ENCODE data around the gene FAM81A.
"Not testable (repeated sequence)": the region's sequence is repeated elsewhere in the genome, so short reads cannot be mapped to it uniquely, and the experiment has no call there.

The FAM81A gene

DNA sequence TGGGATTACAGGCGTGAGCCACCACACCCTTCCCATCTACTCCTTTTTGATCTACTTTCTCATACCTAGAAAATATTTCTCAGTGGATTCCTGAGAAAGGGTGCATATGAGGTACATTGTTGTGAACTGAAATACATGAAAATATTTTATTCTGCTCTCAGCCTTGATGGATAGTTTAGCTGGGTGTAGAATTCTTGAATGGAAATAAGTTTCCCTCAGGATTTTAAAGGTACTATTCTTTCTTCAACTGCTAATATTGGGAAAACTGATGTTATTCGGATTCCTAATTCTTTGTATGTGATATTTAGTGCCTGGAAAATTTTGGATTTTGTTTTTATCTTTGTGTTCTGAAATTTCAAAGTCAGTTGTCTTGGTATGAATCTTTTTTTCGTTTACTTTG lies 9.1 kb upstream of the FAM81A start:
- not testable (repeated sequence) for DNase-seq

DNA sequence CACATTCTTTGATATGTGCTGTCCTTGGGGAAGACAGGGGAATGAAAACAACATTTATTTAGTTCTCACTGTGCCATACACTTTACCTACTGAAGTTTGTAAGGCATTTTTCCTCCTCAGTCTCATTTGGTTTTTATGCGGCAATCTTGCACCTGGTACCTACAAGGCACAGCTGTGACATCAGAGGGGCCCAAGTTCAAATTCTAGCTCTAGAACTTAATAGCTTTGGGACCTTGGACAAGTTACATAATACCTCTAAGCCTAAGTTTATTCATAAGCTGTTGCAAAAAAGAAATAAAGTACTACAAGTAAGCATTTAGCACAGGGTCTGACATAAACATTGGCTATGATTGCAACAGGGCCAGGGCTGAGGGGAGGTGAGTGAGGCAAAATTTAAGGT lies 5.6 kb upstream of the FAM81A start:
- DNase-seq, result no peak

DNA sequence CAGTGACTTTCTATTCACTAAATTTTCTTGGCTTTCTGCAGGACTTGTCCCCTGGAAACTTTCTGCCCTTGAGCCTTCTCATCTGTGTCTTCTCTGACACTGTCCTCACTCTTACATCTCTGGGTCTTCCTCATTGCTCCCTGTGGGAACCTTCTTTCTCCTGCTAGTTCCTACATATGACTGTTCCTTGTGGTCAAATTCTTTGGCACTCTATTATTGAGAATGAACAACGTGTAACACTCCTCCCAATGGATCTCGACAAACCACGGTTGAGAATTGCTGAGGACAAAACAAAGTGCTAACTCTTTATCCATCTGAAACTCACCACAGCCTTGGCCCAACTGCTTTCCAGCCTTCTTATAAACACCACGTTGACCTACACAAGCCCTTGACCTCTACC lies 3.5 kb upstream of the FAM81A start:
- DNase-seq, result no peak

DNA sequence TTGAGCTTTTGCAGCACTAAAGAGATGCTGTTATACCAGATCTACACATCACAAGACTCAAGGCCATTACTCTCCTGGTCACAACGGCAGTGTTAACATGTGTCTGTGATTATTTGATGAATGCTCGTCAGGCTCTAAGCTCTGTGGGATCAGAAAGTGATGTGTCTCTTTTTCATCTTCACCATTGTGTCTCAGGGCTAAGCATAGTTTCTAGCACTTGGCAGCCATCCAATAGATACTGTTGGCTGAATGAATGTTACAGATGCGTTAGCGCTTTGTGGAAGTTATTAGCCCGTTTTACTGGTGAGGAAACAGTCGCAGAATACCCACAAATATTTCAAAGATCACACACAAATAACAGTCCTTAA lies 1.2 kb upstream of the FAM81A start:
- DNase-seq, result peak; percentile 24

DNA sequence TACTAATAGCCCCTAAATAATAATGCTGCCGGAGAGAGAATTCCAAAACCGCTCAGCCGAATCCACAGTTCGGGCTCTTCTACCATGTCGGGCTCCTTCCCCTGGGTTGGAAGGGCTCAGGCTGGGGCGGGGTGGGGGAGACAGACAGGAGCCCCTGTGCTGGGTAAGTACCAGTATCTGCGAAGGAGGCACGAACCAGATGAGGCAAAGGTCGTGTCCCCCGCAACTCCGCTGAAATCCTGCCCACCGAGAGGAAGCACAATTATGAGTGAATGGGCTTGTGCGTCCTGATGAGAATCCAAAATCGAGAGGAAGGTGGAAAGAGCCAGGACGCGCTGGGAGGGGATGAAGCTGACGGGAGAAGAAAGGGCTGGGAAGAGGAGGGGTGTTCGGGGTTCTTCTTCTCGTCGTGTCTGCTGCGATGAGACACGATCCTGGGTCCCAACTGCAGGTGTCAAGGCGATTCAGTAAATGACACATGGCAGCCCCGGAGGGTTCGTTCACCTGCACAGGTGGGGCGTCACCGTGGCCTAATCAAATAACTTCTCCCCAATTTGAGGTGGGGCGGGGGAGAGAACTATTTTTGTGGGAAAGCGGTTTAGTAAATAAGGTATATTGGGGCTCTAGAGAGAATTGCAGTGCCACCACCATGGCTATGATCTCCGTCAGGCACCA lies 707 bp upstream of the FAM81A start:
- DNase-seq, result no peak

DNA sequence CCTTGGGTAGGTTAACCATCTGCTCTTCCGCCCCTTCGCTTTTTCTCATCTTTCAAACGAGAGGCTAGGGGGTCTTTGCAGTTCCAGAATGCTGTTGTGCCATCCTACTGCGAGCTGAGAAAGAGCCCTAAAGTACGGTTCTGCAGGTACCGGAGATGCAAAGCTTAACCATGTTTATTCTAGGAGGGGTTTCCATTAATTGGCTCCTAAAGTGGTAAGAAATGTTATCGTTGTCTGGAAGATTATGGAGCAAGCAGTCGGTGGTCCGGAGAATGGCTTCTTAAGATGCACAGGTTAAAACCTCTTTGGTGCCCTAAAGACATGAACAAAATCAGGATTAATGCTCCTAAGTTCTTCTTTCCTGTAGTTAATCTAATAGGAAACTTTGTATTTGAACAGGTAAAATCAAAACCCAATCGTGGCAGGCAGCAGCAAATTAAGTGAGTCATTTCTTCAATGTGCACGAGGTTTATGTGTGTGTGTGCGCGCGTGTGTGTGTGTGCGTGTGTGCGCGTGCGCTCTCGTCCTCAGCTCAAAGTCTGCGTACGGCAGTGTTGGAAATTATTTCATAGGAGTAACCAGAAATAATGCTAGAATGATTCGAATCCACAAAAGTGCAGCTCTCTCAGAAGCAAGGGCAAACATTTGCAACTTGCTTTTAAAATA lies 772 bp downstream of the FAM81A start:
- no peak for DNase-seq

DNA sequence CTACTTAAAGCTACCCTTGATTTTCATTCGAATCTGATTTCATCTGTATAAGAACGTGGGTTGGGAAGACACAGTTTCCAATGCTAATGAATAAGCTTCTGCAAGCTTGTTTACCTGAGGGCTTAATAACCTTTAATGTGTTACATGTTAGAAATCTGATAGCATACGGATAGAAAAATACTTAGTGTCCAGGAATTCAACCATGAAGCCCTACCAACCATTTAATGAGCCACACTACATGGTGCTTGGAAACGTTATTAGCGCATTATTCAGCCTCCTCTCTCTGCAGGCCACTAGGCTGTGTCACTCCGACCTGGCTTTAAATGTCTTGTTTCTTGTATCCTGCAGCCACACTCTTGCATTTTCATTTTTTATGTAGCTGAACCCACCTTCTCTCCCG lies 1.6 kb downstream of the FAM81A start:
- no peak for DNase-seq

DNA sequence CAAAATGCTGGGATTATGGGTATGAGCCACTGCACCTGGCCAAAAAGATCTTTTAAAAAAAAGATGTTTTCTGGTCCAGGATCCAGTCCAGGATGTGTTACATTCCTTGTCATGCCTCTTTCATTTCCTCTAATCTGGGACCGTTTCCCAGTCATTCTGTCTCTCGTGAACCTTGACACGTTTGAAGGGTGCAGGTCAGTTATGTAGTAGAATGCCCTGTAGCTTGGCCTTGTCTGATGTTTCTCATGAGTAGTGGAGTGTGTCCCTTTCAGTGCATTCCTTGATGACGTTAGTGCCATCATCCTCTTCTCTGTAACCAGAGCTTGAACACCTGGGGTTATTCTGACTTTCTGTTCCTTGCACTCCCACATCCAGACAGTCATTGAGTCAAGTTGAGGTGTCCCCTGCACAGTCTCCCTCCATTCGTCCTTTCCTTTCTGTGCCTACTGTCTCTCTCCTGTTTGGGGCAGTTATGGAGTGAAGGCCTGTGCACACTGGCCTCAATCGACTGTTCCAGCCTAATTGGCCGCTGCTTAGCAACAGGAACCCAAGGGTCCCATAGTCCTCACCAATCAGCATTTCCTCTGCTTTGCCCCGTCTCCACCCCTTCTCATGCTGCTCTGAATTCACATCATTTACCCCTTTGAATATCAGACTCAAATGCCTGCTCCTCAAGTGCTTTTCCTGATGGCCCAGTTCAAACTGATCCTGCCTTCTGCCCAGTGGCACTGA lies 5.5 kb downstream of the FAM81A start:
- no peak for DNase-seq

DNA sequence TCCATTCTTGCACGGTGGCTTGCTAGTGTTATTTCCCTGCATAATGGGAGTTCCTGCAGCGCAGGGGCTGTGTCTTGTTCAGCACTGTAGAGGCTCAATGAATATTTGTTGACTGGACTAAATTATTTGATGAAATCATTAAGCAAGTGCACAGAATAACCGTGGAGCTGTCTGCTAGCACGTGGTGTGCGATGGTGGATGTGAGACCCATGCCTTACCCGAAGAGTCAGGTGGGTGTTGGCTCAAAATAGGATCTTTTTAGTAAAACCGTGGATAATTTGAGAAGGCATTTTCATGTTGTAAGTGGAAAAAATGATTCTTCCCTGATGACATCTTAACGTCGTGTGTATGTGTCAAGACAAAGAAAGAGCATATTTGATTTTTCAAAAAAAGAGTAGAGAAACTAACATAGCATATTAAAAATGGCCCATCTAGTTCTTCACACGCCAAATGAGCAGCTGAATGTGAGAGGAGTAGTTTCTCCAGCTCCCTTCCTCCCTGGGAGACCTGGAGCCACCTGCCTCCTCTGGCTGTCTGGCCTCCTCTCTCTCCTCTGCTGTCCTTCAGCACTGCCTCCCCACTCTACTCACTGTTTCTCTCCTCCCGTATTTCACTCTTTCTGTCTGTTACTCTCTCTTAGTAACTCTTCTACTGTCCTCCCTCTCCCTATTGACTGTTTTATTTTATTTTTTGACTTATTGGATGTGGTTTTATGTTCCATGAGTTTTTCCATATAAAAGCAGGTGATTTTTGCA lies 6.3 kb downstream of the FAM81A start:
- DNase-seq, result no peak

DNA sequence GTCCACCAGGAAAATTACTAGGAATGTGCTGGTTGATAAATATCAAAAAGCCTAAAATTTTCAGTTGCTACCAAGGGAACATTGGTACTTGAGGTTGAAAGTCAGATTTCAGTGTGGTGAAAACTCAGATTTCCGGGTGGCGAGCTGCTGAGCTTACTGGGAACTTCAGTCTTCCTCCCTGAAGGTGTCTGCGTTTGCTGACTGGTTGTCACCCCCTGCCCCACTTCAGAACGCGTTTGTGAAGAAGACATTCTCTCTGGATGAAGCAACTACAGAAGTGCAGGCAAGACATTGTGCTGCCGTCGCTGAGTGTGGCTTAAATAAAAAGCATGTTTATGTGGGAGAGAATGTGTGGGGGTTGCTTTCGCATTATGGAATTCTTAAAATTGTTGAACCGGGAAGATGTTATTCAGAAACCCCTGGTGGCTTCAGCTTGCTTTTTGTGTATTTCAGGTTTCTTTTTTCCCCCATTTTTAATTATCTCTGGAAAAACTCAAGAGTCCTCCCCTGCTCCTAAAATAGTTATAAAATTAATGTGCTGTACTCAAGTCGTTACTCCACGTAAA lies 7.1 kb downstream of the FAM81A start:
- no peak for DNase-seq

DNA sequence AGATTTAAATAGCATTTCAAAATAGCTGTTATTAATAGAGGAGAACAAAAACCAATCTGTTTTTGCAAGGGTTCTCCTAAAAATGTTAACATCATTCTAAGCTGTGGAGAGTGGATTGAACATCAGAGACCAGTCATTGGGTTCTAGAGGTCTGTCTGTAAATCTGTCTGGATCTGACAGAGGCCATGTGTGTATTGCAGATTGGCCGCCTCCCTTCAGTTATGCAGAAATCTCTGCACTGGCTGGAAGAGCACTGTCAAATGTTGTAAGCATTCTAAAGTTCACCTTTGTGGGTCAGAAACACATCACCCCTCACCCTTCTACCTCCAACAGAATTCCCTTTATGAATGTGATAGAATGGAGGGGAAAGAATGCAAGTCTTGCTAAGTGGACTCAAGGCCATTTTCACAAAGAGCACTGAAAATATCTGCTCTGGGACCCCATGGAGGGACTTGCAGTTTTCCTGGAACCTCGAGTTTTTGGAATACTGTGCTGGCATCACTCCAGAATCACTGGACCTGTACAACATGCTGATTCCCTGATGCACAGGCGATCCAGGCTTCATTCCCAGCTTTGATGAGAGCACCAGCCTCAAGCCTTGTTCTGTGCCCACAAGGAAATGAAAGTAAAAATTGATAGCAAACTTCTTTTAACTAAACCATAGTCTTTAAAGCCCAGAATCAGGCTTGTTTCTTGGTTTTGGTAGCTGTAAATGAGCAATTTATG lies 8.4 kb downstream of the FAM81A start:
- DNase-seq, result no peak

DNA sequence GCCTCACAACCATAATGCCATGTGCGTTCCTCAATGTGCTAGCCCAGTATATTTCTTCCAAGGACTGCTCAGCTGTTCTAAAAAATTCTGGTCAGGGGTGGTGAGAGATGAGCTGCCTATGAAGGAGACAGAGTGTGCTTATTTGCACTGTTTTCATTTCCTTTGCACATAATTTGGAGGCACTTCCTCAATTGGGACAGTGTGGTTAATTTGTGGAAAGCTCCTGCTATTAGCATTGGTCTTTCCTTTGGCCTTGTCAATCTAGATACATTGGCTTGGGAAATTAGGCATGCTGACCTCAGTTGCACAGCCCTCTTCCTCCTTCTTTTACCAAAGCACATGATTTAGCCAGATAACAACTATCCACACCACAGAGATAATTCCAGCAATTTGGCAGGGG lies 9.4 kb downstream of the FAM81A start:
- no peak for DNase-seq

DNA sequence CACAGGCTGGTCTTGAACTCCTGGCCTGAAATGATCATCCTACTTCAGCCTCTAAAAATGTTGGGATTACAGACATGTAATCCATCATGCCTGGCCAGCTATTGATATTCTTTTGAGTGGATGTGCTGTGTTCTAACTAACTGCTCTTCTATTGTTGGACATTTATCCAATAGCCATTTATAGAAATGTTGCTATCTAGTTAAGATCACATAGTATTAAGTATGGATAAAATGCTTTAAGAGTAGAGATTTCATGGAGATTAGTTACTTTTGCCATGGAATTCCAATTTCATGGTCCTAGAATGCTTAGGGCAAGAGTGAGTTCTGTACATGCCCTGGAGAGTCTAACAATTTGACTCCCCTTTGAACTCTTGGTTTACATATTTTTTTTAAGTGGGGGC lies 10.9 kb downstream of the FAM81A start:
- DNase-seq, result no peak

DNA sequence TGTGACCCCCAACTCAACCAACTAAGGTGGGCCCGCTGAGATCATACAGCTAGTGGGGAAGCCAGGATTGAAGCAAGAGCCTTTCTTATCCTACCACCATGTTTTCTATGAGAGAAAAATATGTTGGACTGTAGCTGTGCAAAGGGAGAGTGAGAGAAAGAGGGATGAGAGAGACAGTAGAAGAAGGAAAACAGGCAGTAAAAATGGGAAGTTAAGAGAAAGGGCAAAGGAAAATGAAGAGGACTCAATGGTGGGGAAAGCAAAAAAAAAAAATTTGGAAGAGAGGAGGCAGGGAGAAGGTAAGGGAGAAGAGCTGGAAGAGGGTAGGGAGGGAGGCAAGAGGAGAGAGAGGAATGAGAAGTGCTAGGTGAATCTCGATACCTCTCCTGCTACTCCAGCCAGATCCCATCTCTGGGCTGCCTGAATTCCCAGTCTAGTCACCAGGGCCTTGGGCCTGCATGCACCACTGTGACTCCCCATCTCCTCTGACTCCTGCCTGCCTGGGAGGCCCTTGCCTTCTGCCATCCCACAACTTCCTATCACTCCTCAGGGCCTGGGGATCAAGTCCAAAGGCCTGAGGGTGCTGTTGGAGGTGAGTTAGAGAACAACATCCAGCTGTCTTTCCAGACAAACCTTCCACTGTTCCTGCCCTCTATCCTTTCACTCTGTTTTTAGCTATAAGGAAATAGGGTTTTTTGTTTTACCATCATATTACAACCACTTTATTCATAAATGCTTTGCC lies 15.7 kb downstream of the FAM81A start:
- no peak for DNase-seq

DNA sequence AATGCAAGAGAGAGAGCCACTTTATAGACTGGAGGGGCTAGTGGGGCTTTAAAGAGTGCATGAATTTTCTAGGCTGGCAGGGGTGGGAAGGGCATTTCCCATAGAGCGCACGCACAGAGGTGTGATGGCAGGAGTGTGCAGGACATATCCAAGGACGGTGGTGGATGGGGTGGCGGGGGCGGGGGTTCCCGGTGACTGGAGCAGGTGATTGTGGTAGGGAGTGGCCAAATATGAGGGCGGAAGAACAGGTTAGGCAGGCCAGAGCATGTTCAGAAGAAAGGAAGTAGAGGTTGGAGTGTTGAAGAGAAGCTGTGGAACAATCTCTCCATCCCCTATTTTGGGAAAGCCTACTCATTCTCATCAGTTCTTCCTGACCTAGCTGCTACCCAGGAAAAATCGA lies 18.1 kb downstream of the FAM81A start:
- DNase-seq, result no peak

DNA sequence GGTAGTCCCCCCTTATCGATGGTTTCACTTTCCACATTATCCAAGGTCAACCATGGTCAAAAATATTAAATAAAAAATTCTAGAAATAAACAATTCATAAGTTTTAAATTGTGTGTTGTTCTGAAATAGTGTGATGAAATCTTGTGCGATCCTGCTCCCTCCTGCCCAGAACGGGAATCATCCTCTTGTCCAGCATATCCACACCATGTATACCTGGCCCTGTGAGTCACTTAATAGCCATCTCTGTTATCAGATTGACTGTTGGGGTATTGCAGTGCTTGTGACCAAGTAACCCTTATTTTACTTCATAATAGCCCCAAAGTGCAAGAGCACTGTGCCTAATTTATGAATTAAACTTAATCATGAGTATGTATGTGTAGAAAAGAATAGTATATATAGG lies 19.1 kb downstream of the FAM81A start:
- no peak for DNase-seq

DNA sequence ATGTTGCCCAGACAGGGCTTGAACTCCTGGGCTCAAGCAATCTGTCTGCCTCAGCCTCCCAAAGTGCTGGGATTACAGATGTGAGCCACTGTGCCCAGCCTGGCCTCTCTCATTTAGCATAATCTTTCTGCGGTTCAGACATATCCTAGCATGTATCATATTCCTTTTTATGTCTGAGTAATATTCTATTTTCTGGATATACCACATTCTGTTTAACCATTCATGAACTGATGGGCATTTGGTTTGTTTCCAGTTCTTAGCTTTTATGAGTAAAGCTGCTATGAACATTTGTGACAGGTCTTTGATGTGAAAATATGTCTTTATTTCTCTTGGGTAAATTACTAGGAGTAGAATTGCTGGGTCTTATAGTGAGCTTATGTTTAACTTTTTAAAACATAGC lies 23.5 kb downstream of the FAM81A start:
- no peak for DNase-seq

DNA sequence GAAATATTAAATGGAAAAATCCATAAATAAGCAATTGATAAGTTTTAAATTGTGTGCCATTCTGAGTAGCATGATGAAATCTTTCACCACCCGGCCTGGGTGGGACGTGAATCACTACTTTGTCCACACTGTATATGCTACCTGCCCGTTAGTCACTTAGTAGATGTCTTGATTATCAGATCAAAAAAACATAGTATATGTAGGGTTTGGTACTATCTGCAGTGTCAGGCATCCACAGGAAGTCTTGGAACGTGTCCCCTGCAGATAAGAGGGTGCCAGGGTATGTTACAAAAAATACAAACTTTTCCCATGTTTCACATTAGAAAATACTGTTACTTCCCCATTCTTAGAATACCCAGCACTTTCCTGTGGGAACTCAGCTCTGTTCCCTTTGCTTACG lies 35.2 kb downstream of the FAM81A start:
- DNase-seq, result no peak

DNA sequence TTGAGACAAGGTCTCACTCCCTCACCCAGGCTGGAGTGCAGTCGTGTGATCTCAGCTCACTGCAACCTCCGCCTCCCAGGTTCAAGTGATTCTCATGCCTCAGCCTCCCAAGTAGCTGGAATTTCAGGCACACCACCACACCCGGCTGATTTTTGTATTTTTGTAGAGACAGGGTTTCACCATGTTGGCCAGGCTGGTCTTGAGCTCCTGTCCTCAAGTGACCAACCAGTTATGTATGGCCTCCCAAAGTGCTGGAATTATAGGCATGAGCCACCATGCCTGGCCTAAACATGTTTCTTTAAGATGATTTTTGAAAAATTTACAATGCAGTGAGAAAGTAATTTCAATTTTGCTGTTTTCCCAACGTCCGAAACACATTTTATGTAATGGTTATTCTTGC lies 37.2 kb downstream of the FAM81A start:
- not testable (repeated sequence) for DNase-seq

DNA sequence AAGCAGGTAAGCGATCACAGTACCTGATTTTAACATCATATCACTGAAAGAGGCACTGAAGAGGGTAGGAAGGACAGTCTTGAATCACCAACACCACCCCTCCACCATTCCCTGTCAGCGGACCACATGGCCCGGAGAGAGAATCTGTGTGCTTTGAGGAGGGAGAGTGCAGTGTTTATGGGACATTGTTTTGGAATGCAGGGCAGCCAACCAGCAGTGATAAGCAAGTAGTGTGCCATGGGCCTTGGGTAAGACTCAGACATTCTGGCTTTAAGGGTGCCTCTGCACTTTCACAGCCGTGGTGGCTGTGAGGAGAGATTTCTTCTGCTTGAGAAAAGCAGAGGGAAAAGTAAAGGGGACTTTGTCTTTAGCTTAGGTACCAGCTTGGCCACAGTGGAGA lies 46.4 kb downstream of the FAM81A start:
- DNase-seq, result no peak

DNA sequence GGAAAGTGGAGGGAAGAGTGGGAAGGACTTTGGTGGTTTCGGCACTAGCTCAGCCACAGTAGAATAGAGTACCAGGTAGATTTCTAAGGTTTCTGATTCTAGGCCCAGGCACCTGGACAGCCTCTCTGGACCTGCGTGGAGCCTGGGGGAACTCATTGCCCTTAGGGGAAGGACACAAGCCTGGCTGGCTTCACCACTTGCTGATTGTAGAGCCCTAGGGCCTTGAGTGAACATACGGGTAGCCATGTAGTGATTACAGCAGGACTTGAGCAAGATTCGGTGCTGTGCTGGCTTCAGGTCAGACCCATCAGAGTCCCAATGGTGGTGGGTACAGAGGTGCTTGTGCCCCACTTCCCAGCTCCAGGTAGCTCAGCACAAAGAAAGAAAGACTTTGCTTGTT lies 47.0 kb downstream of the FAM81A start:
- DNase-seq, result no peak

DNA sequence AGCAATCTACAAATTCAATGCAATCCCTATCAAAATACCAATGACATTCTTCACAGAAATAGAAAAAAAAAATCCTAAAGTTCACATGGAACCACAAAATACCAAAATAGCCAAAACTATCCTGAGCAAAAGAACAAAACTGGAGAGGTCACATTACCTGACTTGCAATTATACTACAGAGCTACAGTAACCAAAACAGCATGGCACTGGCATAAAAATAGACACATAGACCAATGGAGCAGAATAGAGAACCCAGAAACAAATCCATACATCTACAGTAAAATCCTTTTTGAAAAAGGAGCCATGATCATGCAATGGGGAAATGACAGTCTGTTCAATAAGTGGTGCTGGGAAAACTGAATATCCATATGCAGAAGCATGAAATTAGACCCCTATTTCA lies 51.5 kb downstream of the FAM81A start:
- not testable (repeated sequence) for DNase-seq

Data from NCI-H1092 treated with DMSO at 0.1 percent for 48 hours (cell line).